Activated CD8-positive, alpha-beta memory T cell treated with anti-CD3 and anti-CD28 coated beads, Interleukin-2, amount 50 U/mL, for 48 hours (primary cell): ENCODE measurements around the gene SFMBT2.

Experiments used
- DNase-seq: peaks from one replicate; pipeline ENCODE4 v3.0.0-alpha.2; 2020

Gene SFMBT2

DNA sequence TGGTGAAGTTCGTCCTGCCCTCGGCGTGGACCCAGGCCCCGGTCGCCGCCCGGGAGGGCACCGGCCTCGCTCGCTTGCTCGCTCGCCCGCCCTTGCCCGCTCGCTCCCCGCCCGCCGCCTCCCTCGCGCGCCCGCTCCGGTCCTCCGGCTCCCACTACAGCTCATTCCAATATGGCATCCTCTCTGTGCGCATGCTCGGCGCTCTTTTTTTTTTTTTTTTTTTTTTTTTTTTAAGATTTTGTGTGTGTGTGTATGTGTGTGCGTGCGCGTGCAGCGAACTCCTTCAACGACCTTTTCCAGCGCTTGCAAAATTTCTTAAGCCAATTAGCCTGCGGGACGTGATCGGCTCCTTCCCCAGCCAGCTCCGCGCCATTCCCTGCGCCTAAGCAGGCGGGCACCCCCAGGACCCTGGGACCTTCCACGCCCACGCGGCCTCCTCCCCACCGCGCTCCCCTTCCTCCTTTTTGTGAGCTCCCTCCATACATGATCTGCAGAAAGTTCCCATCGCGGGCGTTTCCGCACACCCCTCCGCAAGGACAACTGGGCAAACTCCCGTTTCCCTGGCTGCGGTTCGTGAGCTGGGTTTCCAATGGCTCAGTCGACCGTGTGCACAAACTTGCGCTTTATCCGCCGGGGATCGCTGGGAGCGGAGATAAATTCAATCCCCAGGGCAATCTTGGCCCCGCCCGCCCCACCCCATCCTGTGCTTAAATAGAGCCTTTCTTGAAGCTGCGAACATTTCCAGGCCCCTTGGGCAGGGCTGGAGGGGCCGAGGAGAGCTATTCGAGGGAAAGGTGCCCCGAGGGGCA lies at the start of gene SFMBT2:
SFMBT2 (minus strand) TSS at position 173 of the 809 bp plus-strand sequence. CDS start 29,136 bp downstream, outside the sequence.
- peak; percentile 79 for DNase-seq

DNA sequence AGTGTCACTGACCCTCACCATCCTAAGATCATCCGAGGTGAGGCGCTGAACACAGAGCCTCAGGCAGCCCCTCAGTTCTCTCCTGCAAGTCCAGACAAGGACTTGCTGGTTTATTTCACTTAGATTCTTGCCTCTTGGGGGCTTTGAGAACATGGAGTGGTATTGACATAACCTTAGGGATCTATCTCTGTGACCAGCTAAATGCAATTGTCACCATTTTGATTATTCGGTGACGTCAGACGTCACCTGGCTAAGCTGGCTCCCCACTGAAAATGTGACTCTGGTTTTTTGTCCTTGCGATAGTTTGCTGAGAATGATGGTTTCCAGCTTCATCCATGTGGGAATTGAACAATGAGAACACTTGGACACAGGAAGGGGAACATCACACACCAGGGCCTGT lies 49.2 kb upstream of the SFMBT2 start:
- no peak for DNase-seq

DNA sequence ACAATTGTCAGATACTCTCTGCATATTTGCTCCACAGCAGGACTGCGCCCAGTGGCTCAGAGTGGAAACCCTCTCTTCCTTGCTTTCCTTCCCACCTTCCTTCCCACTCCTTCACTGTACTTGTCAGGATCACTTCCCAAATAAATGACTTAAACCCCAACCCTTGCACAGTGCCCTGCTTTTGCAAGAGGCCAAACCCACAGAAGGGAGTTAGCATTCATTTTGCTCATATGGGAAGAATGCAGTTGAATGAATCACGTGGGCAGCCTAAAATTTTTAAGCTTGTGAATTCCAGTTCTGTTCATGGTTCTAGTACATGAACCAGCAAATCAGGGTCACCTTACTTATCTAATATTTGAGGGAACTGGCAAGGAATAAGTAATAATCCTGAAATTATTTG lies 47.7 kb upstream of the SFMBT2 start:
- no peak for DNase-seq

DNA sequence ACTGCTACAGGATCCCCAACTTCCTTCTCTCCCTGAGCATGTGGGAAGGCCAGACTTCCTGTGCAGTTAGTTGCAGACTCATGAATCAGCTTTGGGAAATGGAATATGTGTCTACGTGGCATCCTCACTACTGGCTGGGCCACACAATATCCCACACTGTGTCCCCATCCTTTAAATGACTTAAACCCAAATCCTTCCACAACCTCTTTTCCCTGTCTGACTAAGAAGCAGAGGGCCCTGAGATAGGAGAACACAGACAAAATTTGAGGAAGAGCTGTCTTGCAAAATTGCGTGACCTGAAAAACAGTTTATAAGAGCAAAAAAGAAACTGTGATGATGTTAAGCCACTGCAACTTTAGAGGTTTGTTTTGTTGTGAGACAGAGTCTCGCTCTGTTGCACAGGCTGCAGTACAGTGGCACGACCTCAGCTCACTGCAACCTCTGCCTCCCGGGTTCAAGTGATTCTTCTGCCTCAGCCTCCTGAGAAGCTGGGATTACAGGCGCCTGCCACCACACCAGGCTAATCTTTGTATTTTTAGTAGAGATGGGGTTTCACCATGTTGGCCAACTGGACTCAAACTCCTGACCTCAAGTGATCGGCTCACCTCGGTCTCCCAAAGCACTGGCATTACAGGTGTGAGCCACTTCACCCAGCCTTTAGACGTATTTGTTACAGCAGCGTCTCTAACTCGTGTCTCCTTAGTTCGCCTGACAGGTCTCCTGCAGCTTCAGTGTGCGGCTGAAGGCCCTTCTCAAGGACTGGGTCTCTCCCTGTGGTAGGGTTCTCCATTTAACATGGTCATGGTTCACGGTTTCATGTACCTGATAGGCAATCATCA lies 46.9 kb upstream of the SFMBT2 start:
- DNase-seq = no peak

DNA sequence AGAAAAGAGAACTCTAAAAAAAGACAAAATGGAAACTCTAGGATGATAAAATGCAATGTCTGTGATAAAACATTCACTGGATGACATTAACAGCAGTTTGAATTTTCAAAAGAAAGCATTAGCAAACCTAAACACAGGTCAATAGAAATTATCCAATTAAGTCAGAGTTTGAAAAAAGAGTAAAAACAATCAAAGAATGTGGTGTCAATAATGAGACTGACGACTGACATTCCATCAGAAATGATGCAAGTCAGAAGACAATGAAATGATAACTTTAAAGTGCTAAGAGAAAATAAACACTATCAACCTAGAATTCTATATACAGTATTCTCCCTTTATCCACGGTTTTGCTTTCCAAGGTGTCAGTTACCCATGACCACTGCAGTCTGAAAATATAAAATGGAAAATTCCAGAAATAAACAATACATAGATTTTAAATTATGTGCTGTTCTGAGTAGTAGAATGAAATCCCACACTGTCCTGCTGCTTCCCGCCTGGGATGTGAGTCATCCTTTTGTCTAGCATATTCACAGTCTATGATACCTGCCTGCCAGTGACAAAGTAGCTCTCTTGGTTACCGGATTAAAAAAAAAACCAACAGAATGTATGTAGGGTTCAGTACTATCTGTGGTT lies 38.3 kb upstream of the SFMBT2 start:
- DNase-seq = no peak

DNA sequence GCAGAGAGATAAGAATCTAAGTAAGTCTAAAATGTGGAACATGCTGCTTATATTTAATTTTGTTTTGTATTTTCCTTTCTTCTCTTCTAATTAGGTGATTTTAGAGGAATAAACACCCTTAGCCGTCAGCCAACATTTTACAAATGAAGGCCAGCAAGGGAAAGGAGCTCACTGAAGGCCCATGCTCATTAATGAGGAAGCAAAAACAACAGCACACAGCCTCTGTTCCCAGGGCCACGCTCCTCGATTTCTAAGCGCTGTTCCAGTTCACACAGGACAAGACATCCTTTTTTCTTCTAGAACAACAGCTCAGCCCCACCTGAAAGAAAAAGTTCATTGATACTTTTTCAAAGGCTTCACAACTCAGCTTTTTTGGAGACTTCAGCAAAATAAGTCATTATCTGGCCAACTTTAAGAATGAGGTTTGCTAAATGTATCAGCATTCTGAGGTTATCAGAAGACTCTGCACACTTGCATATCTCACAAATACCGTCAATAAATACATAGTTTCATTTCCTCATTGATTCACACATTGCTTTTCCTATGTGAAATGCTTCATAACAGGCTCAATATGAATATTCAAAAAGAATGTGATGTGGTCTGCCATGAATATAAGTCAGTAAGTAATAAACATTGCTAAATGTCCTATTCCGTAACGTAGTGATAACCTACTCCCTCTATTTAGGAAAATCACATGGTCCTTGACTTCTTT lies 34.8 kb upstream of the SFMBT2 start:
- DNase-seq = no peak

DNA sequence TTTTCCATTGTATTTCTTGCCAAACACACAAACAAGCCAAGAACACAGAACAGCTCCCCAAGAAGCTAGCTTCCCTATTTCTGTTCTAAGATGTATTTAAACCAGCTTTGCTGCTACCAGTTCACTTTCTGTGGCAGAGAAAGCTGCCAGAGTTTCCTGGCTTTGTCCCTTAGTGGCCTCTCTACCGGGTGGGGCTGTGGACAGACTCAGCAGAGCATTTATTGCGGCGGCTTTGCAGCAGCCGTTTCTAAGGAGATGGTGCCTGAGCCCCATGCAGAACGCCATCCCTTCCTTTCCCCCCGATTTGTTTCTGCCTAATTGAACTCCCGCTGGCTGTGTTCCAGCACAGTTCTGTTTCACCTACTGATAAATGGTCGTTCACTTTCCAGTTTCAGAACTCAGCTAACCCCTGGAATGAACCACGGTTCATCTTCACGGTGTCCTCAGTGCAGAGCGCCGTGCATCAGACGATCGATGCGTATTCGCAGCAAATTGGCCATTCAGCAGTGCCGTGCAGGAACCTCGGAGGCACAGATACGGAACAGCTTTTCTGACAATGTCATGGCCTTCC lies 33.8 kb upstream of the SFMBT2 start:
- DNase-seq = no peak

DNA sequence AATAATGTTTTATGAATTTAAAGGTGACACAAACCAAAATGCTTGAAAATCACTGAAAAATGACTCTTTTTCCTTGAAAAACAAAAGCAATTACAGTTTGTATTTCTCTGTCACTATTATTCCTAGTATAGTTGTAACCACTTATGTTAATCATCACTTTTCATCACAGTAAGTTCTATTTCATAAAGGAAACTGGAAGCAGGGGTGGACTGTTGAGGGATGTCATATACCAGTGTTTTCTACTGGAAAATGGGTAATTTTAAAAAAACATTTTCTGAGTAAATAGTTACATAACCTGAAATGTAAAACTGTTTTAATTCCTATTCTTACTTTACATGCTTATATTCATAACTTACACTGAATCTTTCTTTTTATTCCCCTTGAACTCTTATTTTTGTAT lies 32.2 kb upstream of the SFMBT2 start:
- no peak for DNase-seq

DNA sequence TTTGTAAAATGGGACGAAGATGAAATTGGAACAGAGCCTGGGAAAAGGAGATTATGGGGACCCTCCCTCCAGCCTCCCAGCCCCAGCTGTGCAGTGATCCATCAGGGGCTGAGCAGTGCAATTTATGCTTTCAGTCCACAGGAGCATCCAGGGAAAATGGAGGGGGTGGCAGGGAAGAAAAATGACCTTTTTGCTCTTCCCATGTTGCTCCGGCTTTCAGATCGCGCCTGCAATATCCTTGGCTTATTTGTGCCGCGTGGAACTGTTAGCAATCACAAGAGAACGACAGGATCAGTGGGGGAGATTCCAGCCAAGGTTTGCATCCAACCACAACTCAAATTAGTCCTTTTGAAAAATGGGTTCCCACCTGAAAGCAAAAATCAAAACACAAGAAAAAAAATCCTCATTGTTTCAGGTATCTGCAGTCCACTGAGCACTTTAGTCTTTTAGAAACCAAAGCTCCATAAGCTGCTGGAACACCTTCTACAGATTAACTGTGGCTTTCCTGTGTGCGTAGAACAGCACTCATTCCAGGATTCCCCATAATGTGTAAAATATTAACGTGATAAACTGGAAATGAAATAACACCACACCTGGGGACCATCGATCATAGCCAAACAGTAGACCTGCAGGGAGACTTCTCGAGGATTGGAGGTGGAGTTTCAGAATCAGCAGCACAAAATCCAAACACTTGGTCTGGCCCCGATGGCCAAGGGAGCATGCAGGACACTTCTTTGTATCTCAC lies 30.7 kb upstream of the SFMBT2 start:
- DNase-seq = no peak

DNA sequence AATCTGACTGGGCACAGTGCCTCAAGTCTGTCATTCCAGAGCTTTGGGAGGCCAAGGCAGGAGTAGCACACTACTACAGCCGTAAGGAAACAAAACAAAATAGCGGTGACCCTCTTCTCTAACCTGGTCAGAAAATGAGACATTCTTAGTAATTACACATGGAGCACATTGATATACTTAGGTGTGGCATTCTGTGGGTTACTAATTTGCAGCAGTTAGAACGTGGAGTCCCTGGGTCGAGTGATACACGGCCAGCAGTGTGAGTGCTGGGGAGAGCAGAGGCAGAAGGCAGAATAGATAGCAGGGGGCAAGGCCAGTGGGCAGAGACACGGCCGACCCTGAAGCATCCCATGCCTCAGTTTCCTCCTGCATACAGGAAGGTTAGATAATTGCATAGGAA lies 28.9 kb upstream of the SFMBT2 start:
- no peak for DNase-seq

DNA sequence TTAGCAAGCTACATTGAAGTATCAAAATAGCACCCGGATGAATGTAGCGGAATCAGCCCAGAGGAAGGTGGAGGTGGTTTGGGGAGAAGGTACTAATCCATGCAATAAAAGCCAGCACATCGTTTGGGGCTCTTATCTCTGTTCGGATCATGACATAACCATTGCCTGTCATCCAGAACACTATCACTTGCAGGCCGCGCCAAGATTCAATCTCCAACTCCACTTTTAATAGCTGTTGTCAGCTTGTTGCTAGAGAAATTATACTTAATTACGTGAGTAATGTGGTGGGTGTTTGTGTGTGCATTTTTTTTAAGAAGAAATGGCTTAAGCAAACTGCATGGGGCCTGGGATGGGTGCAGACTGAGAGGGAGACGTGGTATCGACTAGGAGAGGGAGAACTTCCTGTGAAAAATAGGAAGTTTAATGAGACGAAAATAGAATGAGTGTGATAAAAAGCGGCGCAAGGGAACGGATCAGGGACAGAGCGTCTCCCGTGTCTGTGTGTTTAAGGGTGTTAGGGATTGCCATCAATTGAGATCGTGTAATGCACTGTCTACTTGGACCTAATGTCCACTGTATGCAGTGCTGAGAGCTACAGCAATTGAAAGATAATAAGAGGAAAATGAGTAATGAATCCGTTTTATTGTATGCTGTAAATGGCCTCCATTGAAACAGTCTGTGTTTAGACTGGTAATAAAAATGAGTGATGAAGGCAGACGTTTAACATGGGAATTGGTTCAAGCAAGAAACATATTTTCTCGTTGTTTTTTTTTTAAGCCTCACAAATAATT lies 27.6 kb upstream of the SFMBT2 start:
- DNase-seq = no peak

DNA sequence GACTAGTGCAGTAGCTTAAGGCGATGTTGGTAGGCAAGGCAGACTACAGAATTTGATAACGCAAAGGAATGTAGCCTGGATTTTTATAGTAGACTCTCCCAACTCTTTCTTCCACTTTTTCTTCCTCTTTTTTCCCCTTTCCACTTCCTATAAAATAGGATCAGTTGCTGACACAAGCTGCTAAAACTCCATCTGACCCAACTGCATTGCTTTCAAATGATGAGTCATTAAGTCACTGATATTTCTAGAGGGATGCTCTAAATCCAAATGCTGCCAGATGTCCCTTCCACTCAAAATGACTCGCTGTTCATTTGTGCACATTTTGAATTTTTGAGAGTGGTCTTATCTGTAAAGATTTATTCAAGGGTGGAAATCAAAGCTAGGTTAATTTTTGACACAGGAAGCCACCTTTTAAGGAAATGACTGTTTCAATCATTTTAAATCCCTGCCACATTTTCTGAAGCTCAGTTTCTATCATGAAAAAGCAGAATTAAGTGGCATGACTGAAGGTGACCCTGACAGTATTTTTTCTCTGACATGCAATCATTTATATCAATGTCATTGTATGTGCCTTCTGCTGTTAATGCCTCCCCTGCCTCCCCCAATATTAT lies 25.8 kb upstream of the SFMBT2 start:
- DNase-seq = no peak

DNA sequence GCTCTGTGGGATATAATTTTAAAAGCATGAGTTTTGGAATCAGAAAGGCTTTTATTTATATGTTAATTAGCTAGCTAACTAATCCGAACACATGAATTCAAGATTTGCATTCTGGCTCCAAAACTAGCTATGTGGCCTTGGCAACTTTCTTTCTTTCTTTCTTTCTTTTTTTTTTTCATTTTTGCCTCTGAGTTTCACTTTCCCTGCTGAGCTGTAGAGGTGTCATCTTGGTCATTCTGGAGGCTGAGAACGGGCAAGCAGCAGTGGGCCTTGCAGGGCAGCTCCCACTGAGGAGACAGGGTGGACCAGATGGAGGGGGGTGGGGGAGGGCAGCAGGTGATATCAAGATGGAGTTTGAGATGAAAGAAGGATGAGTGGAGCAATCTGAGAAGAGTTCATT lies 24.8 kb upstream of the SFMBT2 start:
- no peak for DNase-seq

DNA sequence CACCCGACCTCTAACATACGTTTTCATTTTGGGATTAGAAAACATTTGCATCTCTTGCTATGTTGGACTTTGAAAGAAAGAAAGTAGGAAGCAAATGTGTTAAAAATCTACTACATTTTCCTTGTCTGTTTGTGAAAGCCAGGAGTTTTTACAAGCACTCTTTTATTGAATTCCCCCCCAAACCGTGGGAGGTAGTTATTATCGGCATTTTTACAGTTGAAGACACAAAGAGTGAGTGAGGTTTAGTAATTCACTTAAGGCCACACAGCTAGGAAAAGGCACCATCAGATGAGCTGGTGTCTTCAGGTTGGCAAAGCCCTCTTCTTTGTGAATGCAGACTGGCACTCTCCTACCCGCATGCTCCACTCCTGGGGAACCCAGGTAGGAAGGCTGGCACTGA lies 23.5 kb upstream of the SFMBT2 start:
- DNase-seq = no peak

DNA sequence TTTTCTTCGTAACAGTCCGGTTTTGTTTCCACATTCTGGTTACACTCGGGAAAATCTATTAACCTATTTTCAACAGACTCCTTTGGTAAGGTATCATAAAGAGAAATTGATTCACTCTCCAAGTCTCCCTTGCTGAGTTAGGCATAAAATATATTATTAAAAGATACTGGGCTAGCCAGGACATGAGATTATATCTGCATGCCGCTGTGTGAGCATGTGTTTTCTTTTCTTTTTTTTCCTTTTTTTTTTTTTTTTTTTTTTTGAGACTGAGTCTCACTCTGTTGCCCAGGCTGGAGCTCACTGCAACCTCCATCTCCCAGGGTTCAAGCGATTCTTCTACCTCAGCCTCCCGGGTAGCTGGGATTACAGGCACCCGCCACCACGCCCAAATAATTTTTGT lies 23.0 kb upstream of the SFMBT2 start:
- no peak for DNase-seq

DNA sequence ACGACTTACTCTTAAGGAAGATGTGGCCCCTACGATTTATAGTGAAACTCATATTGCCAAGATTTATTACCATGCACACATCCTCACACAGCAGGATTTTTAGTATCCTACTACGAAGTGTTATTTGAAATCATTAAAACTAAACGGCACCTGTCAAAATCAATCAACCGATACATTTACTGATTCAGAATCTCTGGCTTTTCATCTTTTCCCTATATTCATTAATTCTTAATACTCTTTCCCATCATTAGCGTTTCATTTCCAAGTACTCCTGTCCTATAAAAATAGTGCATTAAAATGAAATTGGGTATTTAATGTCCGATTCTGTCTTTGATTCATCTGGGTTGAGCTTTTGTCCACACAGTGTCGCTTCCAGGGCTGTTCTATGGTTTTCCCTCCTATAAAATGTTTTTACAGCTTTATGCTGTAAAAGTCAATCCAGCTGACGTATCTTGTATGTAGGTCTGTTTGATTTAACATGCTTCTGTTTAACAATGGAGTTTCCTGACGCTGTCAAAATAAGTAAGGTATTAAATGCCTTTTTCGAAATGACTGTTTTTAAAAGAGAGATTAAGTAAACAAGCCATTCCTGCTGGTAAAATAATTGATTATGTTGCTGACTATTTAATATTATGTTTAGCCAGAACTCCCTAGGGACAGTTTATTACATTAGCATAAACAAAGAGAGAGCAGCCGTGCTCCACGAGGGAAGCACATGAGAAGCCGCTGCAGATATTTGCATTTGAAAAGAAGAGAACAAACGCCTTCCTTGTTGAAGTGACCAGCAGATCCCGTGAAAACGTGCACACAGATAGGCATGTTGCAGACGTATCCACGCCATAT lies 22.3 kb upstream of the SFMBT2 start:
- DNase-seq = no peak

DNA sequence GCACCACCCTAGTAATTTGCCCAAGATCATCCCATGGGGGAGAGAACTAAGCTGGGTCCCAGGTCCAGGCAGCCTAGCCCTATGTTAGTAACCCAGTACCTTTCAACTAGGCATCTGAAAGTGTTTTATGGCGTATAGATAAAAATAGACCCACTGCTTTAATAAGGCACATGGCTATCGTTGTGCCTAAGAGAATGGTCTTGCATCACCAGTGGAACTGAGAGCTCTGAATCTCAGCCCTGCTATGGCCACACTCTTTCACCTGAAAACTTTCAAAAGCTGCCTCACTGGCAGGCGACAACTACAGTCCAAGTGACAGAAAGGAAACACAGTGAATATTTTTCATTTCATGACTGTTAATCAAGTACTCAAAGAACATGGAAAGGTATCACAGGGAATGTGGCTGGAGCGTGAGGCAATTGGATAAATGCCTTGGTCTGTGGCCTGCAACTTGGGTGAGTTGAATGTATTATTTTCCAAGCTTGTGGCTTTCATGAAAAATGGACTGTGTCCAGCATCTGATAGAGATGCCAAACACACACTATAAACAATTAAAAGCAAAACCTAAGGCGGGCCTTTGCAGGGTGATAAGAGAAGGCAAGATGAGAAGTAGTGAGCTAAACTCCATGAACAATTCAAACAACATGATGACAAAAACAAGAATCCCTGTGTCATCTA lies 18.0 kb upstream of the SFMBT2 start:
- no peak for DNase-seq

DNA sequence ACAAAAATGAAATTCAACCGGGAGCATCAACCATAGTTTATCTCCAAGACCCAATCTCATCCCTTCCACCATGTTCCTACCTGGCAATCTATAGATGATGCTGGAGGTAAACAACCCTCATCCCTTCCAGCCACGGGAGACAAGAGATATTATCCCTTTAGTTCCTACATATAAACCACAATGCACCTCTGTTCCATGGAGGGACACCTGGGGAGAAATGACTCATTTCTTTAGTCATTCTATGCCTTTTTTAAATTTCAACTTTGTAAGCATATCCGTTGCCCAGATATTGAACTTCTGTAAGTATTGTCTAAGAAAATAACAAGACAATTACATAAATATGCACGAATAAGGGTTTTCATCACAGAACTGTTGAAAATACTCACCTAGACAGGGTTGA lies 15.5 kb upstream of the SFMBT2 start:
- no peak for DNase-seq

DNA sequence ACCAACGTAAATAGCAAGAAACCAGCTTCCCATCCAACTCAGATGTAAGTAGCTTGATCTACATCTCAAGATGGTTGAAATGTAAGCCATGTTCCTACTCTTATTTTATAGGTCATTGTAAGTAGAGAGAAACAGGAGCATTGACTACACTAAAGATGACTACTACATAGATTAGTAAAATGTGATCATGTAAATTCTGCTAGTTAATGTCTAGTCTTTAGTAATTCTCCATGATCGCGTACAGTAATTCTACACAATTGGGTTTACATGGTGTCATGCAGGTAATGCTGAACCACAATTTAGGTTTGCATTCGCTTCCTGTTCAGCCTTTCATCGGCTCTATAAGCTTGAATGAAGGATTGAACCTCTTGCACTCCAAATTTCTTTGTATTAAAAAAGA lies 14.9 kb upstream of the SFMBT2 start:
- no peak for DNase-seq
